ENCODE results near the gene SON. TPM values are rescaled to one million over a fixed set of nuclear protein-coding genes. Genes with fewer than 3 reads are reported as not detected.

SON gene
- total and polyA plus RNA-seq, 2 of the 13 experiments (the other 11 are each of a cell fraction or from before 2014, with no cell fraction given) = 61.3 to 78.3 TPM

GRCh38 chr21:33541756-33542639 is 840 bp upstream of the SON start, which contains the start of gene GART (continued):
- TF ChIP-seq SP2 (CRISPR knock-in tag; IDR thresholded peaks at IDR 0.05) = peak; percentile 74
- peak; percentile 50 for TF ChIP-seq MXD3 (CRISPR knock-in tag; IDR thresholded peaks at IDR 0.05)
- TF ChIP-seq ZNF557 (CRISPR knock-in tag; IDR thresholded peaks at IDR 0.05) = 0 out of 2 replicates have a peak, but pooled peaks have one; percentile 59
- peak; percentile 24; the same call in 1 of the 2 replicates for TF ChIP-seq ZNF746 (CRISPR knock-in tag; IDR thresholded peaks at IDR 0.05)
- TF ChIP-seq, protein P1, sequence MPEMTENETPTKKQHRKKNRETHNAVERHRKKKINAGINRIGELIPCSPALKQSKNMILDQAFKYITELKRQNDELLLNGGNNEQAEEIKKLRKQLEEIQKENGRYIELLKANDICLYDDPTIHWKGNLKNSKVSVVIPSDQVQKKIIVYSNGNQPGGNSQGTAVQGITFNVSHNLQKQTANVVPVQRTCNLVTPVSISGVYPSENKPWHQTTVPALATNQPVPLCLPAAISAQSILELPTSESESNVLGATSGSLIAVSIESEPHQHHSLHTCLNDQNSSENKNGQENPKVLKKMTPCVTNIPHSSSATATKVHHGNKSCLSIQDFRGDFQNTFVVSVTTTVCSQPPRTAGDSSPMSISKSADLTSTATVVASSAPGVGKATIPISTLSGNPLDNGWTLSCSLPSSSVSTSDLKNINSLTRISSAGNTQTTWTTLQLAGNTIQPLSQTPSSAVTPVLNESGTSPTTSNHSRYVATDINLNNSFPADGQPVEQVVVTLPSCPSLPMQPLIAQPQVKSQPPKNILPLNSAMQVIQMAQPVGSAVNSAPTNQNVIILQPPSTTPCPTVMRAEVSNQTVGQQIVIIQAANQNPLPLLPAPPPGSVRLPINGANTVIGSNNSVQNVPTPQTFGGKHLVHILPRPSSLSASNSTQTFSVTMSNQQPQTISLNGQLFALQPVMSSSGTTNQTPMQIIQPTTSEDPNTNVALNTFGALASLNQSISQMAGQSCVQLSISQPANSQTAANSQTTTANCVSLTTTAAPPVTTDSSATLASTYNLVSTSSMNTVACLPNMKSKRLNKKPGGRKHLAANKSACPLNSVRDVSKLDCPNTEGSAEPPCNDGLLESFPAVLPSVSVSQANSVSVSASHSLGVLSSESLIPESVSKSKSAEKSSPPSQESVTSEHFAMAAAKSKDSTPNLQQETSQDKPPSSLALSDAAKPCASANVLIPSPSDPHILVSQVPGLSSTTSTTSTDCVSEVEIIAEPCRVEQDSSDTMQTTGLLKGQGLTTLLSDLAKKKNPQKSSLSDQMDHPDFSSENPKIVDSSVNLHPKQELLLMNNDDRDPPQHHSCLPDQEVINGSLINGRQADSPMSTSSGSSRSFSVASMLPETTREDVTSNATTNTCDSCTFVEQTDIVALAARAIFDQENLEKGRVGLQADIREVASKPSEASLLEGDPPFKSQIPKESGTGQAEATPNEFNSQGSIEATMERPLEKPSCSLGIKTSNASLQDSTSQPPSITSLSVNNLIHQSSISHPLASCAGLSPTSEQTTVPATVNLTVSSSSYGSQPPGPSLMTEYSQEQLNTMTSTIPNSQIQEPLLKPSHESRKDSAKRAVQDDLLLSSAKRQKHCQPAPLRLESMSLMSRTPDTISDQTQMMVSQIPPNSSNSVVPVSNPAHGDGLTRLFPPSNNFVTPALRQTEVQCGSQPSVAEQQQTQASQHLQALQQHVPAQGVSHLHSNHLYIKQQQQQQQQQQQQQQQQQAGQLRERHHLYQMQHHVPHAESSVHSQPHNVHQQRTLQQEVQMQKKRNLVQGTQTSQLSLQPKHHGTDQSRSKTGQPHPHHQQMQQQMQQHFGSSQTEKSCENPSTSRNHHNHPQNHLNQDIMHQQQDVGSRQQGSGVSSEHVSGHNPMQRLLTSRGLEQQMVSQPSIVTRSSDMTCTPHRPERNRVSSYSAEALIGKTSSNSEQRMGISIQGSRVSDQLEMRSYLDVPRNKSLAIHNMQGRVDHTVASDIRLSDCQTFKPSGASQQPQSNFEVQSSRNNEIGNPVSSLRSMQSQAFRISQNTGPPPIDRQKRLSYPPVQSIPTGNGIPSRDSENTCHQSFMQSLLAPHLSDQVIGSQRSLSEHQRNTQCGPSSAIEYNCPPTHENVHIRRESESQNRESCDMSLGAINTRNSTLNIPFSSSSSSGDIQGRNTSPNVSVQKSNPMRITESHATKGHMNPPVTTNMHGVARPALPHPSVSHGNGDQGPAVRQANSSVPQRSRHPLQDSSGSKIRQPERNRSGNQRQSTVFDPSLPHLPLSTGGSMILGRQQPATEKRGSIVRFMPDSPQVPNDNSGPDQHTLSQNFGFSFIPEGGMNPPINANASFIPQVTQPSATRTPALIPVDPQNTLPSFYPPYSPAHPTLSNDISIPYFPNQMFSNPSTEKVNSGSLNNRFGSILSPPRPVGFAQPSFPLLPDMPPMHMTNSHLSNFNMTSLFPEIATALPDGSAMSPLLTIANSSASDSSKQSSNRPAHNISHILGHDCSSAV (CRISPR knock-in tag; IDR thresholded peaks at IDR 0.05; ENCODE audit: borderline replicate concordance) = no peak
- no peak for TF ChIP-seq ZNF777 (CRISPR knock-in tag; IDR thresholded peaks at IDR 0.05)
- TF ChIP-seq ZFYVE20 (CRISPR knock-in tag; IDR thresholded peaks at IDR 0.05; ENCODE audit: borderline replicate concordance, low read depth) = no peak
- no peak for TF ChIP-seq U2AF1 (optimal IDR thresholded peaks at IDR 0.05; ENCODE audit: low read depth, low read length)
- TF ChIP-seq BRD4 (CRISPR knock-in tag; IDR thresholded peaks at IDR 0.05) = 0 out of 2 replicates have a peak, but pooled peaks have one; percentile 60
- peak; percentile 49; the same call in 1 of the 2 replicates for TF ChIP-seq BHLHE40 (IDR thresholded peaks at IDR 0.05; ENCODE audit: low read length)
- no peak for TF ChIP-seq IKZF1 (IDR thresholded peaks at IDR 0.05)
- peak; percentile 62 for TF ChIP-seq SP5 (CRISPR knock-in tag; IDR thresholded peaks at IDR 0.05; ENCODE audit: borderline replicate concordance, low read depth)
- no peak for TF ChIP-seq JUN (CRISPR knock-in tag; IDR thresholded peaks at IDR 0.05)
- 0 out of 2 replicates have a peak, but pooled peaks have one; percentile 24 for TF ChIP-seq RNF2 (conservative IDR thresholded peaks at IDR 0.05; ENCODE audit: low read depth)
- no peak for TF ChIP-seq RCOR2 (CRISPR knock-in tag; IDR thresholded peaks at IDR 0.05)
- TF ChIP-seq GFI1 (CRISPR knock-in tag; IDR thresholded peaks at IDR 0.05; ENCODE audit: borderline replicate concordance) = 0 out of 2 replicates have a peak, but pooled peaks have one; percentile 34
- TF ChIP-seq, protein P2, sequence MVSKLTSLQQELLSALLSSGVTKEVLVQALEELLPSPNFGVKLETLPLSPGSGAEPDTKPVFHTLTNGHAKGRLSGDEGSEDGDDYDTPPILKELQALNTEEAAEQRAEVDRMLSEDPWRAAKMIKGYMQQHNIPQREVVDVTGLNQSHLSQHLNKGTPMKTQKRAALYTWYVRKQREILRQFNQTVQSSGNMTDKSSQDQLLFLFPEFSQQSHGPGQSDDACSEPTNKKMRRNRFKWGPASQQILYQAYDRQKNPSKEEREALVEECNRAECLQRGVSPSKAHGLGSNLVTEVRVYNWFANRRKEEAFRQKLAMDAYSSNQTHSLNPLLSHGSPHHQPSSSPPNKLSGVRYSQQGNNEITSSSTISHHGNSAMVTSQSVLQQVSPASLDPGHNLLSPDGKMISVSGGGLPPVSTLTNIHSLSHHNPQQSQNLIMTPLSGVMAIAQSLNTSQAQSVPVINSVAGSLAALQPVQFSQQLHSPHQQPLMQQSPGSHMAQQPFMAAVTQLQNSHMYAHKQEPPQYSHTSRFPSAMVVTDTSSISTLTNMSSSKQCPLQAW (CRISPR knock-in tag; IDR thresholded peaks at IDR 0.05) = peak; percentile 48; the same call in 1 of the 2 replicates
- TF ChIP-seq, protein P3, sequence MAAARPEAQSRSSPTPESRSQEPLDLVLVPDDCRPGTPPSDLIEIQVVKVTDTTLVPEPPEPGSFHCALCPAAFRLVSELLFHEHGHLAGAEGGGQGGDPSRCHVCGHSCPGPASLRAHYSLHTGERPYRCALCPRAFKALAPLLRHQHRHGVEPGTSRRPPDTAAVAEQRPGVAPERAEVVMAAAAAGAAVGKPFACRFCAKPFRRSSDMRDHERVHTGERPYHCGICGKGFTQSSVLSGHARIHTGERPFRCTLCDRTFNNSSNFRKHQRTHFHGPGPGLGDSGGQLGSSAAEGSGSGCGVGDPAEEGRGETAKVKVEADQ (CRISPR knock-in tag; IDR thresholded peaks at IDR 0.05; ENCODE audit: borderline replicate concordance) = no peak
- no peak for TF ChIP-seq ZNF451 (CRISPR knock-in tag; IDR thresholded peaks at IDR 0.05)

Data from HepG2 (cell line).